Posterior cingulate gyrus (tissue), 11 donors: ENCODE results near the gene C9orf50.

Experiments used
- DNase-seq, 10 donors: peaks; one replicate each; pipeline versions ENCODE4 v3.0.0 to v3.0.0-alpha.2; 2020 to 2021; ENCODE audit warnings: mixed read lengths in 3 of 10
- intact Hi-C: fragments of 100-400 bp; cut with DNase I; formaldehyde crosslinking; loops from one replicate; pipeline ENCODE4 v1.15.1; 2023

Gene C9orf50

GRCh38 chr9:129613520-129614175, 7.3 kb downstream of the C9orf50 start:
- intact Hi-C loops: no loop called here
- DNase-seq: peak; percentile 71 to 98 (median 84)

GRCh38 chr9:129612815-129613519, 7.9 kb downstream of the C9orf50 start:
- DNase-seq: peak in 1 of 10 donors; percentile 90
- intact Hi-C loops: no loop called here

- intact Hi-C loops: no loop called here
- DNase-seq: no peak
These were observed 8.8 kb downstream of the C9orf50 start for GRCh38 chr9:129612123-129612522.

- intact Hi-C loops: no loop called here
- DNase-seq: peak in 1 of 10 donors; percentile 80
These were observed 9.5 kb downstream of the C9orf50 start for GRCh38 chr9:129611307-129611800.

GRCh38 chr9:129610473-129611306, 10.2 kb downstream of the C9orf50 start:
- intact Hi-C loops: loop anchor here (1.0 kb wide), 2 partner anchors 436 to 471 kb away; no protein-coding TSS in a partner anchor
- peak; percentile 54 to 96 (median 78) for DNase-seq

- DNase-seq: no peak
- intact Hi-C loops: loop anchor here (1.0 kb wide), 2 partner anchors 436 to 471 kb away; no protein-coding TSS in a partner anchor
These were observed 10.8 kb downstream of the C9orf50 start for GRCh38 chr9:129610213-129610472.

GRCh38 chr9:129609486-129610212, 11.3 kb downstream of the C9orf50 start:
- peak in 1 of 10 donors; percentile 77 for DNase-seq
- intact Hi-C loops: loop anchor here (1.0 to 5.0 kb wide), 3 partner anchors 127 to 470 kb away; no protein-coding TSS in a partner anchor

GRCh38 chr9:129608561-129609481, 12.1 kb downstream of the C9orf50 start:
- DNase-seq: no peak
- intact Hi-C loops: loop anchor here (5.0 kb wide), 1 partner anchor 127 kb away; no protein-coding TSS in a partner anchor

- intact Hi-C loops: loop anchor here (5.0 kb wide), 1 partner anchor 125 kb away; no protein-coding TSS in a partner anchor
- peak in 1 of 10 donors; percentile 69 for DNase-seq
These were observed 13.9 kb downstream of the C9orf50 start for GRCh38 chr9:129607027-129607387.

GRCh38 chr9:129606161-129607026, 14.5 kb downstream of the C9orf50 start:
- intact Hi-C loops: loop anchor here (5.0 kb wide), 1 partner anchor 124 kb away; no protein-coding TSS in a partner anchor
- peak in 1 of 10 donors; percentile 45 for DNase-seq

GRCh38 chr9:129604766-129605163, 16.1 kb downstream of the C9orf50 start:
- intact Hi-C loops: loop anchor here (5.0 kb wide), 1 partner anchor 122 kb away; no protein-coding TSS in a partner anchor
- no peak for DNase-seq

GRCh38 chr9:129604056-129604765, 16.7 kb downstream of the C9orf50 start:
- DNase-seq: no peak
- intact Hi-C loops: no loop called here

- DNase-seq: no peak
- intact Hi-C loops: no loop called here
These were observed 18.1 kb downstream of the C9orf50 start for GRCh38 chr9:129602598-129603415.

GRCh38 chr9:129601082-129601674, 19.7 kb downstream of the C9orf50 start:
- intact Hi-C loops: no loop called here
- no peak for DNase-seq

- no peak for DNase-seq
- intact Hi-C loops: no loop called here
These were observed 22.8 kb downstream of the C9orf50 start for GRCh38 chr9:129598089-129598596.
